Amniotic stem cell (primary cell): ENCODE measurements around the gene GIMAP2.
"Not testable (repeated sequence)": the region's sequence is repeated elsewhere in the genome, so short reads cannot be mapped to it uniquely, and the experiment has no call there.

Experiments
- DNase-seq: peaks from one replicate; lab custom pipeline; 2025; lab: John Stamatoyannopoulos, UW

The GIMAP2 gene

DNA sequence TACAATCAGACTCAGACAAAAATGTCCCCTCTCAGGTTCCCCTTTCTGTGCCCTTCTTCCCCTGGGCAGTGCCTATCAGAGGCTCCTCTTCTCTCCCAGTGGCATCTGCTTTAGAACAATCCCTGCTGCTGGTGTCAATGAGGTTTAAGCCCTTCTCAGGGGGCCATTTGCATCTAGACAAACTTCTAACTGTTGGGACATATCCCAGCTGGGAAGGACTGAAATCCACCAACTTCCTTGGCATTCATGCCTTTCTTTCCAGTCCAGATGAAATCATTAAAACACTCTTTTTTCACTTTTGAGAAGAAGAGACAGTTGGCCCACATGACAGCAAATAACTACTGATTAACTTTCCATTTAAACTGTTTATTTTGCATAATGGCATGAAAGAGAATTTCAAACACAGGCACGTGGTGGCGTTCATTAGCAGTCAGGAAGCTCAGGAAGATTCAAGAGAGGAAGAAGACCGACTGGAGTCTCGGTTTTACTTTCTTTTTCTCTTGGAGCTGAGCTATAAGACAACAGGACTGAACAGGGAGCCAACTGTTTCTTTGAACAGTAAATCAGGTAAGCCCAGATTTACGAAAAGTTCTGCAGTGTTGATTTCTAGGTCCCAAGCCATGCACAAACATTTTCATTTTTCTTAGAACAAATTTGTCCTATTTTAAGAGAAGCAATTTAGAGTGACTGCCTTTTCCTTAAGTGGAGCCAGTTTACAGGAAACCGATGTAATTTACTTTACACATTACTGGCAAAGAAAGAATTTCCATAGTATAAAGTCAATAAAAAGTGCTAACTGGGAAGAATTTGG is at the start of gene GIMAP2:
GIMAP2 (plus strand) TSS at position 488 of the 811 bp plus-strand sequence. CDS start 1,354 bp downstream, outside the sequence.
- no peak for DNase-seq

DNA sequence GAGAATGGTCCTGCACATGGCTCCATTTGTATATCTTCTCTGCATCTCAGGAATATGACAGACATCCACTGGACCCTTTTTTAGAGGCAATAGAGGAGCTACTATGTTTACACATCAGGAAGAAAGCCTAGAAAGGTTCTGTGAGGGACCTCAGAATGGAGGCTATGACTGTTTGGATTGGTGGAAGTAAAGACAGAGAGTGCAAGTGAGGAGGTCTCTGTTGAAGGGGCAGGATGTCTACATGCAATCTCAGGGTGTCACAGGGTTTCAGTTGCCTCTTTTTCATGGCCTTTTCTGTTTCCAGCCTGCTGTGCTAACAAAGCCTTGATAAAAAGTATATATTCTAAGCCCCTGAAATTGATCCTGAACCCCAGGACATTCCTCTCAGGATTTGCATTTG is 43.7 kb upstream of the GIMAP2 start:
- no peak for DNase-seq

DNA sequence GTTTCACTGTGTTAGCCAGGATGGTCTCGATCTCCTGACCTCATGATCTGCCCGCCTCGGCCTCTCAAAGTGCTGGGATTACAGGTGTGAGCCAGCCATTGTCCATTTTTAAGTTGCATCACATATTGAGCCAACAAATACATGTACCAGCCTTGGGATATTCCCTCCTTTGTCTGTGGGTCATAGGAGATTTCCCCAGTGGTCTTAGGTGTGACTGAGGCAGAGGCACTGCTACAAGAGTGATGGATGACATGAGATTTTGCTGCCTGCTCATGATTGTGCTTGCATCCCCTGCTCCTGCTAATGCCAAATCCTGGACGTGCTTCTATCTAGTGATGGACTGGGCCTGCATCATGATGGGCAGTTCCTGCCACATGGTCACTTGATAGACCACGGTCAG is 42.6 kb upstream of the GIMAP2 start:
- no peak for DNase-seq

DNA sequence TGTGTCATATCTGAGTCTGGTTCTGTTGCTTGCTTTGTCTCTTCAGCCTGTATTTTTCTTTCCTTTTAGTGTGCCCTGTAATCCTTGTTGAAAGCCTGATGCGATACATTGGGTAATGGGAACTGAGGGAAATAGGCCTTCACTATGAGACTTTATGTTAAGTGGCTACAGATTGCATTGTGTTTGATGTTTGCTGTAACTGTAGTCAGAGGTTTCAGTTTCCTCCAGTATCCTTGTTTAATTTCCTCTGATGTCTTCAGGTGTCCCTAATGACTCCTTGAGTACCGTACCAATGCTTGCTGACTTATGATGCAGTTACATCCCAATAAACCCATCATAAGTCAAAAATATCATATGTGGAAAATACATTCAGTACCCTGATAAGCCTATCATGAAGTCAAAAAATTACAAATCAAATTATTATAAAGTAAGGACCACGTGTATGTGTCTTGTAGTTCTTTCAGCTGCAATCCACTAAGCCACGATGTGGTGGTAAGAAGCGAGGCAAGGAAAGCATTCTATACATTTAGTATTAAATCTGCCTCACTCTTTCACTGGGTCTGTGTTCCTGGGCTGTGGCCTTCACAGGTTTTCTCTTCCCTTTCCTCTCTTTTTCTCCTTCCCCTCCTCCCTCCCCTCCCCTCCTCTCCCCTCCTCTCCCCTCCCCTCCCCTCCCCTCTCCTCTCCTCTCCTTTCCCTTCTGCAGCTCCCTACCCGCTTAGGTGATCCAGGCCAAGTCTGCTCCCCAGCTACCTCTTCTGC is 40.1 kb upstream of the GIMAP2 start:
- no peak for DNase-seq

DNA sequence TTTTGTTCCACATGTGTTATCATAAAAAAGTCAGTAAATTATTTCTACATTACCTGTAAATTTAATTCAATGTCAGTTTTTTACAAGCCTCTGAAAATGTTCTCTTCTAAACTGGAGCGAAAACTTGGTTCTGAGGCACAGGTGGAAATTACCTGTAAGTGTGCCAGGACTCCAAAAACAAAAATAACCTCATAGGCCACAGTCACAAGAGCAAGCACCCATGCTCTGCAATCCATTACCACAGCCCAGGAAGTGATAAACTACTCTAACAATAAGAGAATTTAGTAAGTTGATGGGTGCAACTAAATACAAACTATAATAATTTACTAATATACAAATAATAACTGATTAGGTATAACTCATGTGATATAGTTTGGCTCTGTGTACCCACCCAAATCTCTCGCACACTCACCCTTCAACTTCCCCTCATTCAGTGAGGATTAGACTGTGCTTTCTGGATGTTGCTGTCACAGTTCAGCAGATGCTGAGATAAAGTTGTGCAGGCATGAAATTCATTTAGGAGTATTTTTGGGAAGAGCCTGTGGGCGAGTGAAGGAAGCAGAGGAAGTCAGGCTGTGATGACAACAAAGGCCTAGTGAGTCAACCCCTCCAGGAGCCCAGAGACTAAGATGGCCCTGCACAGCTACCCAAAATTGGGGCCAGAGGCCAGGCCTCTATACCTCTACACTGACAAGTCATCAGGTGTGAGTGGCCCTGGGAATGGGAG is 37.0 kb upstream of the GIMAP2 start:
- DNase-seq, result no peak

DNA sequence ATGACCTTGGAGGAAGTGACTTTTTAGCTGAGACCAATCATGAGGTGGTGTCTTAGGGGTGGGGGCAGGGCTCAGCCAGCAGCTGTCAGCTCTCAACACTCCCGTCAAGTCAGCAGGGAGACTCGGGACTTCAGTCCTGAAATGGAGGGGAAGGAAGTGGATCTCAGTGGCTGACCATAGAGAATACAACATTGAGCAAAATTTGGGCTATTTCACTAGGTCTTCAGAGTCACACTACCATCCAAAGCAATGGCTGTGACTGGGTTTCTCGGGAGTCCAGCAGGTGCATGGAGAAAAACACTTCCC is 36.5 kb upstream of the GIMAP2 start:
- no peak for DNase-seq

DNA sequence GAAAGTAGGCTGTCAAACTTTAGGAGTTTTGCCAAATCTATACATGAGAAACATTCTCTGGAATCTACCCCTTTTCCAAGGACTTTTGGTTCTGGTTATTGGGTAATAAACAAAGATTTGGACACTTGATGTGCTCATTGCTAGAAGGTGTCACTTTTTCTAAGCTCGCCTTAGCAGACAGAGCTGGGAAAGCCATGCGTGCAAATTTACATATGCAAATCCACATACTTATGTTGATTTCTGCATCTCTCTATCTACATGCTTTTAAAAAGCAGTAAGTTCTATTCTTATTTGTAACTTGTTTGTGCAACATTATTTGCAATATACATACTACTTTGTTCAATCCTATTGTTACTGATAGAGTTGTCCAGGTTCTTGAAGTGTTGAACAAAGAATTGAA is 30.8 kb upstream of the GIMAP2 start:
- no peak for DNase-seq

DNA sequence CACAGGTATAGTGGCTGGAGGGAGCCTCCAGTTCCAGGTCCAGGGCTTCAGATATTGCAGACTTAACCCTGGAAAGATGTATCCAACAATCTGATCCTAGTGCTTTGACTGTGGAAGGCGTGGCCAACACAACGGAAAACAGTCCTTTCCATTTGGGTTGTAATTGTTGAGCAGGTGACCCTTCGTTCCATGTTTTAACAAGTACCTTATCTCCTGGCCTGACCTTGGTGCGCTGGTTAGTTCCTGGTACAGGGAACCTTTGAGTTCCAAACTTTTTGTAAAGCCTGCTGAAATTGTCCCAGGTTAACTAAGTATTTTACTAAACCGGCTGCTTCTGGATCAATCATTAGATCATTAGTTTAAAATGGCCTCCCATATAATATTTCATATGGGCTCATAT is 29.5 kb upstream of the GIMAP2 start:
- no peak for DNase-seq

DNA sequence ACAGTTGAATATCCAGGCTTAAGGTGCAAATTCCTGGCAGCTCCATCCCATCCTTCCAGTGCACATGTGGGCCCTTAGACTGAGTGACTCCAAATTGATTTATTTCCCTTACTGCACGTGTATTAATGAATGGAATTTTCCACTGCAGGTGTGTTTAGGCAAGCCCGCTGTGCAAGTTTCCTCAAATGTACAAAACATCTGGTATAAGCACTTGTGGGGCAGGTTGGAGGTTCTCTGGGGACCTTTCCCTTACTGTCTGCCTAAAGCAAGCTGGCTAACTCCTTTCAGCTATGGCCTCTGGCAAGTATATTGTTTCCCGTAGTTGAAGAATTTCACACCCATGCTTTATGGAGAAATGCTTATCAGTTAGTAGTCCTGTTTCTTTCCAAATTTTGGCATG is 28.0 kb upstream of the GIMAP2 start:
- DNase-seq, result no peak

DNA sequence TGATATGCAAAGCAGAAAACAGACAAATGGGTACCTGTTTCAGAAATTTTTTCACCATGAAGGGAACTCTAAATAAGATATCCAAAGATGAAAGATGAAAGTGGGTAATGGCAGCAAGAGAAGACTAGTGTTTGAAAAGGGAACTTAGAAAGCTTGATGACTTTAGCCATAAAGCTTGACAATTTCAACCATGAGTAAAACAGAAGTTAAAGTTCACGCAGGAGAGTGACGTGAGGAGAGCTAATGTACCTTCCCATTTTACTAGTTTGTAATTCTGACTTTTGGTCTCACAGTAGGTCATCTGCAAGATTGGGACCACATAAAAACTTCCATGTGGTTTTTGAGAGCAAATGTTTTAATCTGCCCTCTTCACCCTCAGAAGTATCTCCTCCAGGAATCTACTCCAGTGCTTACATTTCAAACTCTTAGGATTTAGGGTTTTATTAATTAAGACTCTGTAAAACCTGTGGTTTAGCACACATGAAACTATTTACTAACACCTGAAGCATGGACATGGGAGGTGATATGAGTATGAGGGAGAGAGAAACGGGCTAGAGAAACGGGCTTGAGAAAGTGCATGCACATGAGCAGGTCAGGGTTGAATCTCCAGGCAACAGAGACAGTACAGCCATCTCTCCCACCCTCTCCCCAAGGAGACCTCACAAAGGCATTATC is 24.4 kb upstream of the GIMAP2 start:
- no peak for DNase-seq

DNA sequence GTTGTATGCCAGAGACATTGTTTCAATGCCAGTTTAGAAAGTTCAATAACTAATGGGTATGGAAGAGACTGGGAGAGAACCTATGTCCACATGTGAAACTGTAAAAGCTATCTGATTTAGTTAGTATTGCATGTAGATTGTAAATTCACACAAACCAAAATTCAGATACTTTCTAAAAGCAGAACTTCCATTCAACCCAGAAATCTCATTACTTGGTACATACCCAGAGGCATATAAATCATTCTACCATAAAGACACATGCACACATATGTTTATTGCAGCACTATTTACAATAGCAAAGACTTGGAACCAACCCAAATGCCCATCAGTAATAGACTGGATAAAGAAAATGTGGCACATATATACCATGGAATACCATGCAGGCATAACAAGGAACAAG is 22.7 kb upstream of the GIMAP2 start:
- not testable (repeated sequence) for DNase-seq

DNA sequence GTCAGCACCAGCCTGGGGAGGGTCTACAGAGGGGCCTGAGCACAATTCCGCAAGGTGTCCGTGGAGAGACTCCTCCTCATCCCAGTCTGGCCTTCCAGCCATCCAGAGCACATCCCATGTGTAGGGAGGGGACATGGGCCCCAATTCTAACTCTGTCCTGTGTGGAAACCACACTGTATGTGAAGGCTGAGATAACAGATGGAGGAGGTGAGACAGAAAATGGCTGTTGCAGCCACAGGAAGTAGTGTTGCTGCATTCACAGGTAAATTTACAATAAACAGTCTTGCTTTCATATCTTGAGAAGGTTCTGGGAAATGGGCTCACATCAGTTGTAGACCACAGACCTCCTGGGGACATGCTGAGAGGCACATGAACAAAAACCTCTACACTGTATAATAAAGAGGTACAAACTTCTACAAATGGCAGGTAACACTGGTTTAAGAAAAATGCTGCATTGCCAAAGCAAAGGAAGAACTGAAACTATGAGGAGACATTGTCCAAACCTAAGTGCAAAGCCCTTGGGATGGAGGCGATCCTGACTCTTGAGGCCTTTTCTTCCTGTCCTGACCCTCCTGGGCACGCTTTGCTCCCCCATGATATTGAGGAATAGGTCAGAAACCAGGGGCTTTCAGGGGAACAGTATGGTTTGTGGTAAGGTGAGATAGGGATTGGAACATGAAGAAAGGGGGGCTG is 21.6 kb upstream of the GIMAP2 start:
- DNase-seq, result no peak

DNA sequence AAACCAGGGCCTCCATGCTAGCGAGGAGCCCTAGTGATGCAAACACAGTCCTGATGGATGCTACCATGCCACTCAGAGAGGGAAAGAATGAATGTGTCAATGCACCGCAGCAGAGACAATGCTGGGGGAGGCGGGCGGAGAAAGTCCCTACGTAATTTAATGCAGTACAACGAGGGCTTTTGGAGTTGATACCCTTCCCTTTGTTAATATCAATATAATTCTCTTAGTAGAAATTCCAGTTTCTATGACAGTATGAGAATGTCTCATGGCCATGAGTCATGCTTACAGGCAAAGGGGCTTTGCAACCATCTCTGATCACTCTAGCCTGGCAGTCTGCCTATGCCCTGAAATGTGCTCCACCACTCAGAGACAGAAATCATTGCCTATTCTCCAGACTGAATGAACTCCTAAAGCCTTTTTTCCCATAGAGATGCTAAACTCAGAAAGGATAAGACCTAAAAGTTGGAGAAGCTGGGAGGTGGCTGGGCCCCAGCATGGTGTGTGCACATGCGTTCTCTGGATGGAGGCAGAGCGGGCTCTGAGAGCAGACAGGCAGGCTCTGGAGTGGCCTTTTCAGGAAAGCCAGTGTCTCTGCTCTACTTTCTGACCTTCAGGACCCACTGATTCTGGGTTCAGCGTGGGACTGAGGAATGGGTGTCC is 20.3 kb upstream of the GIMAP2 start:
- no peak for DNase-seq

DNA sequence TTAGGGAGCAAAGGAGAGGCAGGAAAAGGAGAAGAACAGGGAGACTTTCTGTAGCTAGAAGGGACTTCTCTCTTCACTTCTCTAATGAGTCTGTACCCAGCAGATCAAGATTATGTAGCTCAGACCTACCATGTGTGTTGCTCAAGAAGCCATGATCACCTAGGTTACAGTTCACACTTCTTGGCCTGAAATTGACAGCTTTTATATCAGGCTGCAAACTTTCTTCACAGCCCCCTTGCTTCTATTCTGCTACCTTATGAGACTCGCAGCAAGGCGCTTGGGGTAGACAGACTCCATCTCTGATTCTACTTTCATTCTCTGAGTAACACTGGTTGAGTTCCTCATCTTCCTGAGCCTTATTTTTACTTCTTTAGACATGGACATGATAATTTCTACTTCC is 19.6 kb upstream of the GIMAP2 start:
- no peak for DNase-seq

DNA sequence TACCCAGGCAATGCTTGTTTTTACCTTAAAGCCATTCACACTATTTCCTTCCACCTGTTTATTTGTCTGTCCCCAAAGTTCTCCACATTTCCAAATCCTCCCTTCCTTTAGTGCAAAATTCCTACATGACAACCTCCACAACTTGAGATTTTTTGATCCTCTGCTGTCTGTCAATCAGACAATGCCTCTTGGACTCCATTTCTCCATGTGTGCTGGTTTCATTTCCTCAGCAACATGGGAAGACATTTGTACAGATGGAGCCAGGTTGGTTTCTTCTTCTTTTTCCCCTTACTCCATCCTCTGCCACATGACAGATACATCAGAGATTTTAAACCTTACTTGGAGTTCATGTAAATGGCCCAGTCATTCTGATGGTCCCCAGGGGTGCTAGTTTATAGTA is 19.1 kb upstream of the GIMAP2 start:
- no peak for DNase-seq

DNA sequence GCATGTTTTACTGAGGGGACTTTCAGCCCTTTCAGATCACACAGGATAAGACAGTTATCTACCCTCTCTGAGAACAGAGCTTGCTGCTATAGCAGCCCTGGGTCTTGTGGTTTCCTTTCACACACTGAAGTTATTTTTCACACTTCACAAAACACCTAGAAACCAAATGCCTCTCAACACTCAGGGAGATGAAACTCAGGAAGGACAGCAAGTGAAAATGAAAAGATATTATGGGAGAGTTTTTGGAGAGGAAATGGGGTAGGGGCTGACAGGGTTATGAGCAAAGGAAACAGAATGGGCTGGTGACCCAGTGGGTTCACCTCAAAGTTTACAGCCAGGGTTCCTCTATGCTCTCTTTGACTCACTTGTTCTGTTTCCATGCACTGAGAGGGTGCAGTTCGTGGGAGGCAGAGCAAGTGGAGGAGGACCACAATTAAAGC is 17.0 kb upstream of the GIMAP2 start:
- no peak for DNase-seq

DNA sequence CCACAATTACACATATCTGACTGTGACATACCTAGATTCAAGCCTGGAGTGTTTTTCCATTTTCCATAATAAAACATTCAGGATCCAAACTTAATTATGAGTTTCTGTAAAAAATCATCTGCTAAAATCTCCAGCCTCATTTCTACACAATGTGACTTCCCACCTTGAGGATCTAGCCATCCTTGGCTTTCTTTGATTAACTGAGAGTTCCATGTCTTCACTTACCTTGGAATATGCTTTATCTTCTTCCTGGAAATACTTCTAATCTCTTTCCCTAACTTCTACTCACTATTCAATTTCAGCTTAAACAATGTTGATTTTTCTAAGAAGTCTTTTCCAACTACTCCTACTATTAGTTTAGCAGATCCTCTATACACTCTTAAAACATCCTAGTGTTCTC is 16.5 kb upstream of the GIMAP2 start:
- no peak for DNase-seq

DNA sequence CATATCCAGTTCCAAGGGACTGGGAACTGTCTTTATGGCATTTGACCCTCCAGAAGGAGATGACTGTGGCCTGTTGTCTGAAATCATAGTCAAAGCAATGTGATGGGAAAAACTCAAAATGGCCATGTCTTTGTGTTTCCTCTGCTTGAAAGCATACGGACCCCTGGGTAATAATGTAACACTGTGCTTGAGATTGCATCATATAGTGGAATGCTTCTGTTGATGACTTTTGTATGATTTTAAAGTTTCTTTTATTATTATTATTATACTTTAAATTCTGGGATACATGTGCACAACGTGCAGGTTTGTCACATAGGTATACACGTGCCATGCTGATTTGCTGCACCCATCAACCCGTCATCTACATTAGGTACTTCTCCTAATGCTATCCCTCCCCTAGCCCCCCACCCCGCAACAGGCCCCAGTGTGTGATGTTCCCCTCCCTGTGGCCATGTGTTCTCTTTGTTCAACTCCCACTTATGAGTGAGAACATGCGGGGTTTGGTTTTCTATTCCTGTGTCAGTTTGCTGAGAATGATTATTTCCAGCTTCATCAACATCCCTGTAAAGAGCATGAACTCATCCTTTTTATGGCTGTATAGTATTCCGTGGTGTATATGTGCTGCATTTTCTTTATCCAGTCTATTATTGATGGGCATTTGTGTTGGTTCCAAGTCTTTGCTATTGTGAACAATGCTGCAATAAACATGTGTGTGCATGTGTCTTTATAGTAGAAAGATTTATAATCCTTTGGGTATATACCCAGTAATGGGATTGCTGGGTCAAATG is 13.5 kb upstream of the GIMAP2 start:
- DNase-seq, result not testable (repeated sequence)

DNA sequence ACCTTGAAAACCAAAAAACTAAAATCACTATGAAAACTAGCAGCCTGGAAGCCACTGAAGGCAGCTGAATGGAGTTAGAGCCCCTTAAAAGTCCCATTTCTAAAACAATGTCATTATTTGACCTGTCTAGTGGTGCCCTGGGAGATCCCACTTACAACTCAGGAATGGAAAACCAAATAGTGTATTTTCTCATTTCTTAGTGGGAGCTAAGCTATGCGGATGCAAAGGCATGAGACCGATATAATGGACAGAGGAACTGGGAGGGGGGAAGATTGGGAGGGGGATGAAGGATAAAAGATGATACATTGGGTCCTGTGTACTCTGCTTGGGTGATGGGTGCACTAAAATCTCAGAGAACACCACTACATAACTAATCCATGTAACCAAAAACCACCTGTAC is 9.8 kb upstream of the GIMAP2 start:
- DNase-seq, result no peak

DNA sequence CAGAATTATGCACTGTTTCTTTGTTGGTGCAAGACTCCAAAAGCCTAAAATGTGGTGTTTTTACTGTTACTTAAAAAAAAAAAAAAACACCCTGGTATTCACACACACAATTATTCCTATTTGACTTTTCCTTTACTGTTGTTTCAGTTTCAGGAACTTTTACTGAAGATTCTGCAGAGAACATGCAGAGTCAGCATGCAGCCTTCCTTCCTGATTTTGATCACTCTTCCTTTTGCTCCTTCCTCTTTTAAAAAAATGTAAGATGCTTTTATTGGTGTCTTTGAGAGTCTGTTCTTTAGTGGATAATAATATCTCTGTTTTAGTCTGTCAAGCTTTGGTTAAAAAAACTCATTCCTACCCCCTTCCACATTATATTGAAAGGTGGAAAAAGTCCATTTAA is 9.2 kb upstream of the GIMAP2 start:
- DNase-seq, result not testable (repeated sequence)
